Epidermal melanocyte (primary cell): ENCODE measurements around the gene MVD.

Source experiments
- DNase-seq: peaks from one replicate; pipeline ENCODE4 v3.0.0; 2011; ENCODE audit warnings: low spot score; ENCODE audit not compliant: insufficient read length

Gene MVD

DNA sequence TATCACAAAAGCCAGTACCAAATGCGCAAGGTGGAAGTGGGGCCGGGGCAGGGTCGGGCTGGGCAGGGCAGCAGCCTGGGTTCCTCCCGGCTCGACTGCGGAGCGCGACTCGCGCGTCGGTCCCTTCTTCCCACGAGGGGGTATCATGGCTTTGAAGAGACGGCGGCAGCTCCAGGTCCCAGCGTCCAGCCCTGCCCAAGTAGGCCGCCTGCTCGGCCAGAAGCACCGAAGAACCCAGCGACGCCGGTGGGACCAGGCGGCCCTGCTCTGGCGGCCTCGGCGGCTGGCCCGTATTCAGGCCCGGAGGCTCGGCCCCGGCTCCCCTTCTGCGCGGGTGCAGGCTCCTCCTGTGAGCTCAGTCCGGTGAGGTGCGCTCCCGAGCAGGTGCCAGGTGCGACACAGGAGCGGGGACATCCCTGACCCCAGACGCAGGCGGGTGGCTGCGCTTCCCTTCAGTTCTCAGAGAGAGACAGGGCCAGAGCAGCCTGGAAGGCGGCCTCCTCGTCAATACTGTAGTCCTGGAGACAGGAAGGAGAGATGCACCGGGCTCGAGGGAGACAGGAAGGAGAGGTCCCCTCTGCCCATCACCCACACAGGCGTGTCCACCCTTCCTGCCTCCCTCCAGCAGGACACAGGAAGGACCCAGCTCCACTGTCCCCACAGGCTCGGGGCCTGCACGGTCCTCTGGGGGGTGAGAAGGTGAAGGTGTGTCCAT, 34.4 kb upstream of the MVD start:
- DNase-seq: no peak

DNA sequence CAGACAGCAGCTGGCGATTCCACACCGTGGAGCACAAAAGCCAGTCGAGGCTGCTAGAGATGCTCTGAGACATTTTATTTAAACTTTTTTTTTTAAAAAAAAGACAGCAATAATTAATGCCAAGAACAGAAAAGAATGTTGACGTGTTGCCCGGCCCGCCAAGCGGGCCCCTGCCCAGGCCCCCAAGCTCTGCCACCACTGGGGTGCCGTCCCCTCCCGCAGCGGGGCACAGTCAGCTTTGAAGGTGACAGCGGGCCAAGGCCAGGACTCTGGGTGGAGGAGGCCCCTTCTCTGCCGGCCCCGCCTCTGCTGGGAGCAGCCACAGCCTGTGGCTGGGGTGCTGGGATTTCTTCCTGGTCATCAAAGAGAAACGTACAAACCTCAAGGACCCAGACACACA, 33.5 kb upstream of the MVD start:
- no peak for DNase-seq

DNA sequence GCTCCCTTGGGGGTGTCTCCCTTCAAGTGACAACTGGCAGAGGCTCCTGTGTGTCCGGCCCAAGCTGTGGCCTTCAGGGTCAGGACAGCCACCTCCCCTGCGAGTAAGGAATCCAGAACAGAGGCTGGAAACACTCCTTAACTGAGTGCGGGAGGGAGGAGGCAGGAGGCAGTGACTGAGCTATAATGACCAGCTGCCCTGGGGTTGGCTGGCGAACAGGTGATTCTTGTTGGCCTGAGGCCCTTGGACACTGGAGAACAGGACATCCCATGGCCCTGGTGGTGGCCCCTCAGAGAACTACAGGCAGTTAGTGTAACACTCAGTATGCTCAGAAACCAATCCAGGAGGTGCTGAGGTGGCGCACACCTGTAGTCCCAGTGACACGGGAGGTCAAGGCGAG, 32.9 kb upstream of the MVD start:
- no peak for DNase-seq

DNA sequence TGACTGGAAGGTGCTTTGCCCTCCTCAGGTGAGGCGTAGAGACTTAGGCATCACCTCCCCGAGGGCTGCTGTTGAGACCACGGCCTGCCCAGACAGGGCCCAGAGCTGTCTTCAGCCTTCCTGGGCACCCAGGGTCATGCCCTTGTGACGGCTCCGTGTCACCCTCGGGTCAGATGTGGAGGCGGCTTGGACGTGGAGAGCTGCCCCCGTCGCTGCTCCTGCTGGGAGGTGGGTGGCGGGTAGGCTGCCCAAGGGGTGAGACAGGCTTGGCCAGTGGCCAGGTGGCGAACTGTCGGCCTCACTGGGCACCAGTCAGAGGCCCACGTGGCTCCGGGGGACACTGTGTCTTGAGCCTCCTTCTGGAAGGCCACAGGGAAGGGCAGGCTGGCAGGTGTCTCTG, 32.3 kb upstream of the MVD start:
- DNase-seq: no peak

DNA sequence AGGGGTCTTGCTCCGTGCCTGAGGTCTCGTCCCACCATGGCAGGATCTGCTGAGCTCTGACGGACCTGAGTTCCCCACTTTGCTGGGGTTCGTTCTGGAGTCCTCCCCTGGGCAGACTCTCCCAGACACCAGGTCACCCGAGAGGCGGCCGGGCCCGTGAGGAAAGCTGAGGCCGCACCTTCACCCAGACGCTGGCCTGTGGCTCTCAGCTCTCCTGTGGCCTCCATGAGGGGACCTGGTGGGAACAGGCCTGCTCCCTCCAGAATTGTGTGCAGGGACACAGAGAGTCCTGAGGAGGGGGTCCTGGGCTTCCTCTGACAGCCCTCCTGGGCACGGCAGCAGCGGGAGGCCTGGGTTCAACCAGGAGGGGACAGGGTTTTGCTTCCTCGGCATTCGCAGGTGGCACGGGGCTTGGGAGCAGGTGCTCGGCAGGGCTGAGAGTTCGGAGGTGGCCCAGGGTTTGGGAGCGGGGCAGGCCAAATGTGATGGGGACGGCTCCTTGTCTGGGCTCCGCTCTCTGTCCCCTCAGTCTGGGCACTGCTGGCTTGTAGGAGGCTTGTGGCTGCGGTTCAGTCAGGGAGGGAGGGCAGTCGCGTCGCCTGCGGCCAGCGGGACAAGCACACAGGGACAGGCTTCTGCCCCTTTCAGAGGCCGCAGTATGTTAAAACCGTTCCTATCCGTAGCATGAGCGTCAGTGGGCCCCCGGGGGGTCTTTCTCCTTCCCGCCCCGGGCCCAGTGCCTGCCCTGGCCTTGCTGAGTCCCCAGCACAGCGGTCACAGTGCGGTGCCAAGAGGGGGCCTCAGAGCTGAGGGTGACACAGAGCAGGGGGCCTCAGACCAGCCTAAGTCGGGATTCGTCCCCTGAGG, 31.6 kb upstream of the MVD start:
- DNase-seq: no peak

DNA sequence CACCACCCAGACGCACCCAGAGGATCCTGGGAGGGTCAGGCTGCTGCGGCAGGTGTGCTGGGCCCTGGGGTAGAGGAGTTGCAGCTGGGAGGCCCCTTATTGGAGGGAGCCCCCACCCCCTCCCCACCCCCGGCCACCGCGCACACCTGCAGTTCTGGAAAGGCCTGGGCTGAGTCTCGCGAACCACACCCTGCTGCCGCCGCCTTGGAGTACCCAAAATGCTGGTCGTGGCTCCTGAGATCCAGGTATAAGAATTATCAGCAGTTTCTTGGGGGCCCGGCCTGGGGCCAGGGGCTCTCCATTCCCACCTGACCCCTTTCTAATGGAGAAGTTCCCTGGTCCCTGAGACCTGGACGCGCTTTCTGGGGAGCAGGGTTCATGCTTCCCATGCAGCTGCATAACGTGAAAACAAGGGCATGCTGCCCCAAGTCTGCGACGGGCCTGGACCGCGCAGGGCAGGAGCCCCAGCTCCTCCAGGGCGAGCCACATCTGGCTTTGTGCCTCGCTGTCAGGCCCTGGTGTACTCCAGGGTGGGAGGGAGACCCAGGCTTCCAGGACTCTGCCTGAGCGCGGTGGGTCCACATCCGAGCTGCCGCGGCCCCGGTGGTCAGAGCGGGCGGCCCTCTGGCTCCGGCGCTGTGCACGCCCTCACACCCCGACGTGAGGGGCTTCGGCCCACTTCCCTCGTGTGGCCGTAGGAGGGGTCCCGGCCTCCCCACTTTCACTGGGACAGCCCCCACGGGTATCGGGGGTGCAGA, 30.7 kb upstream of the MVD start:
- no peak for DNase-seq

DNA sequence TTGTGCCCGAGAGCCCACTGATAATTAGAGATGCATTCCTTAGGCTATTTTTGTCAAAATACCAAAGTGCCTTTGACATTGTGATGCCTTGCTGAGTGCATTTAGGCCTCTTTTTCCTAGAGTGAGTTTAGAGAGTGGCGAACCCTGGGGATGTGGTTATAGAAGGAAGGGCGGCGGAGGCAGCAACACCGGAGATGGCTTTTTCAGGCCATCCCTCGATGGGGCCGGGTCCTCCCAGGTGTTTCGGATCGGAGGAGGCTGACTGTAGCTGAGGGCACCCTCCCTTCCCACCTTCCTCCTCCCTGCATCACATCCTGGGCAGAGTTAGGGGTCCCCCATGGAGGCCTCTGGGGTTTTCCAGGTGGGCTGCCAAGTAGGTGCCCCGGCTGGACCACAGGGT, 30.0 kb upstream of the MVD start:
- DNase-seq: no peak

DNA sequence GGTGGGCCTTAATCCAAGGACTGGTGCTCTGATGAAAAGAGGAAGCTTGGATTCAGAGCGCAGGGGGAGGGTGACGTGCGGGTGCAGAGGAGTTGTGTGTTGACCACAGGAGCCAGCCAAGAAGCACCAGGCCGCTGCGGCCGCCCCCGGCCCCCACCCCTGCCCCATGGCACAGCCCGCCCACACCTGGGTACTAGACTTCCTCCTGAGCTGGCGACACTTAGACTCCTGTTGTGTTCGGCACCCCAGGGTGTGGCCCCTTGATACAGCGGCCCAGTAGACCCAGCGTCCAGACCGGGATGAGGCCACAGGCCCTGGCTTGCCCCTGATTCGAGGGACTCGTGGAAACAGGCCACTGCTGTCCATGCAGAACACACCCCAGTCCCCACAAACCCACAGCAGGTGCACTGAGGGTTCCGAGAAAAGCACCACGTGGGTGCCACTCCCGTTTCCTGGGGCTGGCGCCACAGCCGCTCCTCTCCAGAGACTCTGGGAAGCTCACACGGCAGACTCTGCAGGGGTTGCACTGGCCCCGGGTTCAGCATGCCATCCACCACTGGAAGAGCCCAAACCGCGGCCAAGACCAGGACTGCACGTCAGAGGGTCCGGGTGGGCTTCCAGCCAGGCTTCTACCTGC, 29.2 kb upstream of the MVD start:
- DNase-seq: no peak

DNA sequence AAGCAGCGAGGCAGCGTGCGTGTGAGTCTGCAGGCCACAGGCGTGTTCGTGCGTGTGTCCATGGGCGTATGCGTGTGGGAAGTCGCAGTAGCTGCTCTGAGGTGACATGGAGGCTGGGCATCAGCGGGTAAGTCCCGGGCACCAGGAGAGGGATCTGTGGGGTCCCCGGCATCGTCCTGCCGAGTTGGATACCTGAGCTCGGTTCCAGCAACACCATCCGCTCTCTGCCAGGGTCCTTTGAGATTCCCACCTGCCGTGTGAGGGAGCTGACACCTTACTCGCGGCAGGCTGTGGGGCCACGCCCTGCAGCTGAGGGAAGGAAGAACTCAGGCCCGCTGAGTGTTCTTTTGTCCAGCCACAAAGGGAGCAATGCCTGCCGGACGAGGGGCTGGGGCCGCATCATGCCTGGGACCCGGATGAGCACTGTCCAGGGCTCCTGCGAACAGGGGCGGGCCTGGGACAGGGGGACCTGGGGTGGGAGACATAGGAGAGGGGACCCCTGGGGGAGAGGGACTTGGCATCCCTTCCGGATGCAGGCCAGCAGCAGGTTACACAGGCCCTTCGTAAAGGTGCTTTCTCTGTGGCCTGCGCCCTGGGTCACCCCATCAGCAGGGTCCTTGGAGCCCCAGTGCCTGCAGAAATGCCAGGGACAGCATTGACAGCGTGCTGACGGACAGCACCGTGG, 28.4 kb upstream of the MVD start:
- DNase-seq: no peak

DNA sequence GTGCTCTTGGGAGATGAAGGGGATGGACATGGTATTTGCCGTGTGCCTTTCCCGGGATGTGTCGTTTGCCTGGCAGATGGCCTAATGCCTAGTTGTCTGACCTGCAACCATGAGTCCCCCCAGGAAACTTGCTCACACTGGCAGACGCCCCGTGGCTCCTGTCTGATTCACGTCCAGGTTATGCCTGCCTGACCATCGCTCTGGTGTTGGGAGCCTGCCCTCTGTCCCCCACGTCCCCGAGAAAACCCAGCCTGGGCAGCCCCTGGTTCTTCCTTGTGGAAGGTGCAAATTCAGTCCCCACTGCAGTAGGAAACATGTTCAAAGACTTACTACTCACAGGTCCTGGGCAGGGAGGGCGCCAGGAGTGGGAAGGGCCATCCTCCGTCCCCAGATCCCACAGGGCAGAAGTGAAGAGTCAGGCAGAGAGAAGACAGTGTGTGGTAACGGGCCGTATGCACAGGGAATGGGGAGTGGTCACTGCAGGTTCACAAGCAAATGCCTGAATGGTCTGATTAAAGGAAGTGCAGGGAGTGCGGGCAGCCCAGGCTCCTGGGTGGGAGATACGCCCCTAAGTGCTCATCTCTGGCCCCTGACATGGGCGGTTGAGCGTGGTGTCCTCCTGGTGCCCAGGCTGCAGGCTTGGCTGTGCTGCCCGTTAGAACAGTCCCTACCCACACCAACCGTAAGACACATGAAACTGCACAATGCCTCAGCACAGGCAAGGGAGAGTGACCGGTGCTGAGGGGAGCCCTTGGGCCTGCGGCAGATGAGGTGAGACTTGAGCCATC, 27.6 kb upstream of the MVD start:
- no peak for DNase-seq

DNA sequence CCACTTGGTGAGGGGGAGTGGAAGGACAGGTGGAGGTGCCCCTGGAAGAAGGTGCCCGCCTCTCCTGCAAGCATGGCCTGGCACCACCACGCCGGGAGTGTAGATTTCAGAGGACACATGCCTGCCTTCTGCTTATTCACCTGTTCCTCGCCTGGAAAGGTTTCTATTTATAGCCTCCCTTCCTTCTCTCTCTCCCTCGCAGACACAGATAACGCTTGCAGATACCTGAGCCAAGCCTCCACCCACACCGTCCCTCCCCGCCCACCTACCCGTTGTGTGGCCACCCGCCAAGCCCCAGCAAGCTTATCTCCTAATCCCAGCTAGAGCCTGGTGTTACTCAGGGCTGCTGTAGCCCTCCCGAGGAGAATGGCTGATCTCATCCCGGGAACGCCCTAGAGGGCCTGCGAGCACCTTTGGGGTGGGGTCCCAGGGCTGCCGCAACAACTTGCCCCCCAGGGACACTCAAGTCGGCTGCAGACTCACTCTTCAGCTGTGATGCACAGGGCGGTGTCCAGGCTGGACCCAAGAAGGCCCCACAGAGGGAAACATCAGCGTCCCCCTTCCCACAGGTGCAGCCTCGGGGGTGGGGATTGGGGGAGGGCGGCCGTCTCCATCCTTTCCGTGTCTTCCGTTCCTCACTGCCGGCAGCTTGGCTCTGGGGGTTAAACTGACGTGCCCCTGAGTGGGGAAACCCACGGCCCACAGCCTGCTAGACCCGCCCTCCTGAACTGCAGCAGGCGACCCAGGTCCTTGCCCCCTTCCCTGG, 25.3 kb upstream of the MVD start:
- DNase-seq: no peak

DNA sequence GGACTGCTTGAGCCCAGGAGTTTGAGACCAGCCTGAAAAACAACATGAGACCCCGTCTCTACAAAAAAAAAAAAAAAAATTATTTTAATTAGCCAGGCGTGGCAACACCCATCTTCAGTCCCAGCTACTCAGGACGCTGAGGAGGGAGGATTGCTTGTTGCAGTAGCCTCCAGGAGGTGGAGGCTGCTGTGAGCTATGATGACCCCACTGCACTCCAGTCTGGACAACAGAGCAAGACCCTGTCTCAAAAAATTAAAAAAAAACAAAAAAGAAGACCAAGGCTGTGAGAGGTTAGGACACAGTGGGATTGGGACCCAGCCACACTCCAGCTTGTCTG, 24.8 kb upstream of the MVD start:
- no peak for DNase-seq

DNA sequence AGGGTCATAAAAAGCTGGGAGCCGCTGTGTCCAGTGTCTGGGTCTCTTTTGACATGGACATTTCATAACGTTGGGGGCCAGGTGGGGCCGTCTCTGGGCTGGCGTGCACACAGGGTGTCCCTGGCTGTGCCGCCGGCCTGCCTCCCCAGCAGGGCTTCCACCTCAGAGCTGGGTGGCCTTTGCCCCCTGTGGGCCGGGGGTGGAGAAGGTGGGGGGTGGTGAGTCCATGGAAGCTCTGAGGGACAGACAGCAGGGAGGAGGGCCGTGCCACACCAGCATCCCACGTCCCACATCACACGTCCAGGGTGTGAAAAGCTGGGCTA, 24.3 kb upstream of the MVD start:
- DNase-seq: no peak

DNA sequence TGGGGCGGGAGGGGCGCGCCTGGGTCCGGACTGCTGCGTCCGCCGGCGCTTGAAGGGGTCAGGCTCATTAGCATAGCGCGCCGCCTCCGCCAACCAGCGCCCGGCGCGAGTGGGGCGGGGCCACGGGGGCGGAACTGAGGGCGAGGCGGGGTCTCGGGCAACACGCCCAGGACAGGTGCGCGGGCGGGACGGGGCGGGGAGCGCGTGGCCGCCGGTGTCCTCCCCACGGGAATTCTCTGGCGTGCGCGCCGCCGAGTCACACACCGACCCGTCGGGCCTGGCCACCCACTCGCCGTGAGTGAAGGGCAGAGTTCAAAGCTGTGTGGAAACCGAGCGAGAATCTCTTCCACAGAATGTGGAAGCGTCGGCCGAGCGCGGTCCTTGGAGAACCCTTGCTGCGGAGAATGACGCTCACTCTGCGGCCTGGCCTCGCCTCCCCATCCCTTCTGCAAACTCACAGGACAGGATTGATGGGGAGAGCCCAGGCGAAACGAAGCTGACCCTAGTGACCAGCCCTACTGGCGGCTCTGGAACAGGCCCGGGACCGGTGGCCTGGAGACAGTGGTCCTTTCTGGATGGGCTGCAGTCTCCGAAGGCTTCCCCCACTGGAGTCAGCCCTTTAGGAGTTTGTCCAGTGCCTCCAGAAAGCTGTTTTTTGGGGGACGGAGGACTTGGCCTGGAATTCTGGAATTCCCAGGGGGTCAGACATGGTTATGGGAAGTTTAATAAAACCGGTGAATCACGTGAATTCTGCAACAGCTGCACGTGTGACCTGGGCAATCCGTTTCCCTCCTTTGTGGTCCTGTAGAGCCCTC, 23.8 kb upstream of the MVD start, which contains the start of gene SNAI3:
TSS of gene SNAI3 (minus strand) at position 69 of the 815 bp plus-strand sequence. CDS start 101 bp downstream, outside the sequence.
- peak; percentile 84 for DNase-seq

DNA sequence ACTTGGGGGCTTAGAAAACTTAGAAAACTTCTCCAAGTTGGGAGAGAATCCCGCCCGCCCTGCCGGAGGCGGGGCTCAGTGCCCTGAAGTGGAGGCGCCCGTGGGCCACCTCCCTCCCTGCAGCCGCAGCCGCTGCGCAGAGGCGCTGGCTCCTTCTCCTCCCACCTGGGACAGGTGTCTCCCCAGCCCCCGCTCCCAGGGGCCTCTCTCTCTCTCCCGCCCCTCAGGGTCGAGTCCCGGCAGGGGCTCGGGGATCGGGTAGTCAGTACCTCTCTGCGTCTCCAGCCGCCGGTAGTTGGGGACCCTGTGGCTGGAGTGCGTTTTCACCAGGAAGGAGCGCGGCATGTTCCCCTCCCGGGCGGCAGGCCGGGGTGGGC, 23.2 kb upstream of the MVD start:
- DNase-seq: no peak

DNA sequence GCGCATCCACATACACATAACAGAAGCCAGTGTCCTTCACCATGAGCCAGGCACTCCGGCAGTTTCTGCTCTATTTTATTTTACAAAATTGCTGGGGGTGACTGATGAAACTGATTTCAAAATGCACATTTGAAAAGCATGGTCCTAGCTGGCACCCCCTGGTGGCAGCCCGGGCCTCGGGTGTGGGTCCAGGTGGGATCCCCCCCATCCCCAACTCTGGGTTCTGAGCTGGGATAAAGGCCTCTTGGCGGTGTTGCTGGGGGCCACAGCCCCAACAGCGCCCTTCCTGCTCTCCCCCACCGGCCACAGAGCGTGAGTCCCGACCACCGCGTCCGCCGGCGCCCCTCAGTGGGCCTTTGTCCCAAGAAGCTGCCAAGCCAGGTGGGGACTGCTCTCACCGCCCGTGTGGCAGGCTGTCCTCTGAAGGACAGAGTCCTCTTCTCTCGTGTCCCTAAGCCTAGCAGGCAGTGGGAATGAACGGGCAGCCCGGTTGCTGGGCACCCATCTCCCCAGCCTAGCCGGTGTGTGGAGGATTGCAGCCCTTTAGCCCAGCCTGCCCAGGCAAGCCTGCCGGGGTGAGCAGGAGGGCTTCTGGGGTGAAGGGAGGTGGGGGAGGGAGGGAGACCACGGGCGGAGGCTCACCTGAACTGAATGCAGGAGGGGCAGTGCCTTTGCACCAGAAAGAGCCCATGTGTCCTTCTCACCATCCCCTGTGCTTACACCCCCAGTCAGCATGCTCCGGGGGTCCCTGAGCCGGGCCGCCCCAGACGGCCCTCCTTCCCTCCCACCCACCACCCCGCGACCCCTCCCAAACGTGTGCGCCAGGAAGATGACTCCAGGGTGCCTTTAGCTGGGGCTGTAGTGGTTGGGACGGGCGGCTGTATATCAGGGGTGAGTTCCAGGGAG, 22.5 kb upstream of the MVD start:
- peak; percentile 61 for DNase-seq

DNA sequence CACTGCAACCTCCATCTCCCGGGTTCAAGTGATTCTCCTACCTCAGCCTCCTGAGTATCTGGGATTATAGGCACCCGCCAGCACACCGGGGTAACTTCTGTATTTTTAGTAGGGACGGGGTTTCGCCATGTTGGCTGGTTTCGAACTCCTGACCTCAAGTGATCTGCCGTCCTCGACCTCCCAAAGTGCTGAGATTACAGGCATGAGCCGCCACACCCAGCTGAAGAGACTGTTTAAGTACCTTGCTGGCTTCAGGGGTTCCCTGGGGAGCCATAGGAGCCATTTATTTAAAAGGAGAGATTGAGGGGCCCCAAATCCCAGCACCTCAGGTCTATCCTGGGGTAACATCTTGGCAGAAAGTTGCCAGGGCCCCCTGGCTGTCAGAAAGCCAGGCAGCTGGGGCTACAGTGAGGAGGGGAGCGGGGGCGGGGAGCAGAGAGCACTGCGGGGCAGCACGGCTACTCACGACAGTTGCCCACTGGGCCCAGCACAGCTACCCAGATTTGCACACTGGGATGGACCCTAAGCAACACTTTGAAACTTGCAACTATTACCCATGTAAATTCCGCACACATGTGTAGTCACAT, 21.8 kb upstream of the MVD start:
- no peak for DNase-seq
